Brain pericyte (primary cell): ENCODE data around the gene GLYATL1B.
"Not testable (repeated sequence)": the region's sequence is repeated elsewhere in the genome, so short reads cannot be mapped to it uniquely, and the experiment has no call there.

ENCODE experiments used
- DNase-seq: peaks from one replicate; pipeline ENCODE4 v3.0.0-alpha.2; 2012; ENCODE audit warnings: low read depth, low spot score

The GLYATL1B gene

DNA sequence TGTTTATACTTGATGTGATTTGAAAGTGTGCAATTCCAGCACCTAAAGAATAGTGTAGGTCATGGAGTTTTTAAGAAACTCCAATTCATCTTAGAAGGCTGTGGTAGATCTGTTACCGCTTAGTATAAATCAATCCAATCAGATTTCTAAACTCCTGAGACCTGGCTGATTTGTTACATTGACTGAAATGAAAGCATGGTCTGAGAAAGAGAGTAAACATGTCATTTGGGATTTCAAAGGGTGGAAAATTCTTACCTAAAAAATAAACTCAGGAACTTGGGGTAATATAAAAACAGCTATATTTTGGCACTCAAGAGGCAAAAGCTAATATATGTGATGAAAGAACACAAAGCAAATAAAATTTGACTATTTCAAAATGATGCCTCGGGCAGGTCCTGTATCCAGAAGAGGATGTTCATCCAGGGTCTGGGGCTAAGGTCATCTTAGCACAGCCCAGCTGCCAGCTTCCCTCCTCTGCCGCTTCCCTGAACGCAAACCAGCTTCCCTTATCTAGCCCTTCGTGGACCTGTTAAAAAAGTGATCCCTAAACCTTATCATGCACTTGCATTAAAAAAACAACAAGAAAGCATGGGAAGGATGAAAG, 10.0 kb downstream of the GLYATL1B start:
- not testable (repeated sequence) for DNase-seq

DNA sequence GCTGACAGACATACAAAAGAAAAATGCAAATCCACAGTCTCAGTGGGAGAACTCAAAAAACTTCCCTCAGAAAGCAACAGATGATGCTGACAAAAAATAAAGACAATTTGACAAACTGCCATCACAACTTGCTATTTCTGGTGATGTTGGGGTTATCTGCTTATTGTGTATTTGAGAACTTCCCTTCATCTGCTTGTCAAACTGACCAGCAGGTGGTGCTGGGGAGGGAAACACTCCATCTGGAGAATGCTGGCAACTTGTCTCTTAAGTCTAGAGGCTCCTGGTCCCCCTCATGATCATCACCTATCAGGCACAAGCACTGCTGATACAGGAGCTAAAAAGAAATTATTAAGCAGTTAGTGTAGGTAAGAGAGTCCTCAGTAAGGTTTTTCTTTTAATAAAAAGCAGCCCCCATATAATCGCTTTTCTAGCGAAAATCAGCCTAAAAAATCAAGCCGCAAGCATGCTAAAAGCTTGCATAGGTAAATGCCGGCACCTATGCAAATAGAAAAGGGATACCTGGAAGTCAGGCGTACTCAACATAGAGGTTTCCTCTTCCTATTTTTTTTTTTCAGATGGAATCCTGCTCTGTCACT, 11.1 kb downstream of the GLYATL1B start:
- DNase-seq = peak; percentile 11

DNA sequence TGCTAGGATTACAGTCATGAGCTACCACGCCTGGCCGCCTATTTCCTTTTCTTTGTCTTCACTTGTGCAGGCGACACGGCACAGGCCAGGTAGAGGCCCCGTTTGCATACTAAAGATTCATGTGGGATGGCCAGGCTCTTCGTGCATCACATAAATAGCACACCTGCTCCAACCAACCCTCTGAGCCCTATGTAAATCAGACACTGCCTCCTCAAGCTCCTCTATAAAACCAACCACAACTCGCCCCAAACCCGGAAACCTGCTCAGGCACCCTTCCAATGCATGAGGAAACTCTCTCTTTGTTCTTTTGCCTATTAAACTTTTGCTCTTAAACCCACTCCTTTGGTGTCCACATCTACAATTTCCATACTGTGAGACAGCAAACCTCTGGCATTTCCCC, 11.8 kb downstream of the GLYATL1B start:
- not testable (repeated sequence) for DNase-seq

DNA sequence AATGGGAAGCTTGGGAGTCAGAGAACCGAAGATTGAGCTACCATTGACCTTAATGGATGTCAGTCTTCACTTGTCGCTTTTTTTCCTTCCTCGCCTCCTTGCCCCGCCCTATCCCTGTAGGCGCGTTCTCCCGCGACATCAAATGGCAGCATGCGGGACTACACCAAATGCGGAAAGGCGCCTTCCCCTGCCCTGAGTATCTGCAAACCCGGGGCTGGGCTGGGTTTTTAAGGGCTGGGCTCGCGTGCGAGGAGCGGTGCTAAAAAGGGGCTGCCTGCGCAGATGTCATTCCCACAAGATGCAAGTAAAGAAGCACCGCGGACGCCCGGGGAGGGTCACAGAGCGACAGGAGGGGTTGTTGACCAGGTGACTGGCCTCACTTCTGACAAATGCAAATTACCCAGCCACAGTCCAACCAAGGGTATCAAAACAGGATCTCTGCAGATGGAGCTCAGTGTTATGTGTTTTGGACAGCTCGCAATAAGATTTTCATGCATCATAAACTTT, 16.2 kb downstream of the GLYATL1B start:
- DNase-seq = no peak

DNA sequence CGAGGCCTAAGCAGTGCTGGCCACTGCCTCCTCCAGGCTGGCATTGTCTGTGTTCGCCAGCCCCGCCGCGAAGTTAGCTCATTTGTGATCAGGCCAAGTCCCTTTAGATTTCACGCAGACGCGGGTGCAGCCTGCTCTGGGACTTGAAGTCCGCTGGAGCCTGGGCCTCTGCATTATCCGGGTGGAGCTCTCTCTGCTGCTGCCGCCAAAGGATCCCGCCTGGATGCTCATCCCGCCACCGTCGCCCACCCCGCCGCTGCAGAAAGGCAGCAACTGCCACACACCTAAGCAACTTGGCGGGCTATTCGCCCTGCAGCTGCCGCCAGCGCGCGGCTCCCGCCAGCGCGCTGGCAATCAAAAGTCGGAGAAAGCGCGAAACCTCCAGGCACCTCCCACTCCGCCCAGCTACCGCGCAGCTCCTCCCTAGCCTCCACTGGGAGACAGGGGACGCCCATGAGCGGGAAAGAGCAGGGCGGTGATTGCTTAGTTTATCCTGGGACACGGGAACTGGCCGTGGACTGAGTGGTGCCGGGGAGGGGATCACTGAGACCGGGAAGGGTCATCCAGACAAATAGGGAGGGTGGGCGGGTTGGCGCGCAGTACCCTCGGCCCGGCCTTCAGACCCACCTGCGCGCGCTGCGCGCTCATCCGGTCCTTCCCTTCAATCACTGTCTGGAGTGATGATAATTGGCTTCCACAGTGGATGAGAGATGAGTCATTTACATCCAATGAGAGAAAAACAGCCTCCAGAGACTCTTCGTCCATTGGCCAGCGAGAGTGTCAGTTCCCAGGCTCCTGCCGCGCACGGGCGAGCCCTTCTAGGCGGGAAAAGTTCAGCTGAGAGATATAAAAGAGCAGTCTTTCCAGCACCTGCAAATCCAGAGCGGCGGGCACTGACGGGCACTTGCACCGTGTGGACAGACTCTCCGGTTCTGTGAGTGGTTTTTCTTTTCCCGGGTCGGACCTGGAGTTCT, 20.5 kb downstream of the GLYATL1B start, which contains the start of gene FAM111B:
TSS of gene FAM111B (plus strand) at position 875 of the 974 bp plus-strand sequence. CDS start 2,389 bp downstream, outside the sequence.
- DNase-seq = peak; percentile 78

DNA sequence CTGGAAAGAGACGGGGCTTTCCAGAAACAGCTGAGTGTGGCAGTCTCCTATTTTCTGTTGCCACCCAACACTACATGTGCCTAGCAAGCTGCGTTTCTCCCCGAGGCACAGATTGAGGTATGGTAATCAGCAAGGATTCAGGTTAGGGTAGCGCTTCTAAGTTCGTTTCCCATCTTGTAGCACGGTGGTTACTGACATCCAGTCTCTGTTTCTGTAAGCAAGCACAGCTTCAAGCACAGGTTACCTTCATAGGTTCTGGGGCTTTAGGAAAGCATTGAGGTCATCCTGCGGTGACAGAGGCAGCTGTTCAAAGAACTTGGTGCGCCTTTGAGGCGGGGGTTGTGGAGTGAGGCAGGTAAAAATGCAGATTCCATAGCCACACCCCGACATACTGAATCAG, 21.6 kb downstream of the GLYATL1B start:
- not testable (repeated sequence) for DNase-seq

DNA sequence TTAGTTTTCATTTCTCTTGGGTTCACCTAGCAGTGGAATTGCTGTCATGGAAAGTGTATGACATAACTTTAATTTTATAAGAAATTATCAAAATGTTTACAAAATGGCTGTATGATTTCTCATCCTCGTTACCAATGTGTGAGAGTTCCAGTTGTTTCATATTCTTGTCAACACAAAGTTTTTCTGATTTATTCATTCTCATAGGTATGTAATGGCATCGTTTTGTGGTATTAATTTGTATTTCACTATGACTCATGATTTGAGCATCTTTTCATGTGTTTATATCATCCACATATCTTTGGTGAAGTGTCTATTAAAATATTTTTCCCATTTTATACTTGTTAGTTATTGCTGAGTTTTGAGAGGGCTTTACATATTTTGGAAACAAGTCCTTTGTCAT, 26.4 kb downstream of the GLYATL1B start:
- no peak for DNase-seq

DNA sequence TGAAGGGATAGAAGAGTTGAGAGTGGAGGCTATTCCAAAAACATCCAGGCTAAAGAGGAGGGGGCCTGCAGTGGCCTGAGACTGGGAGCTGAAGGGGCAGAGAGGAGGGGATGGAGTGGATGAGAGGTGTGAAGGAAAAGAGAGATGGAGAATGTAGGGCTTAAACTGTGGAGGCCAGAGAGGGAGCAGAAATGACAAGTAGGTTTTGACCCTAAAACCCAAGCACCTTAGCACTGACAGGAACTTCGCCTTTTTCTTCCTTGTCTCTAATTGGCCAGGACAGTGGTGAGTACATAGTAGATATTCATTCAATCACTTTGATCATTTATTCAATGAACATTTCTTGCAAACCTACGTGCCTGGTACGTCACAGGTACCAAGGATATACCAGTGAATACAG, 28.2 kb downstream of the GLYATL1B start:
- DNase-seq = no peak

DNA sequence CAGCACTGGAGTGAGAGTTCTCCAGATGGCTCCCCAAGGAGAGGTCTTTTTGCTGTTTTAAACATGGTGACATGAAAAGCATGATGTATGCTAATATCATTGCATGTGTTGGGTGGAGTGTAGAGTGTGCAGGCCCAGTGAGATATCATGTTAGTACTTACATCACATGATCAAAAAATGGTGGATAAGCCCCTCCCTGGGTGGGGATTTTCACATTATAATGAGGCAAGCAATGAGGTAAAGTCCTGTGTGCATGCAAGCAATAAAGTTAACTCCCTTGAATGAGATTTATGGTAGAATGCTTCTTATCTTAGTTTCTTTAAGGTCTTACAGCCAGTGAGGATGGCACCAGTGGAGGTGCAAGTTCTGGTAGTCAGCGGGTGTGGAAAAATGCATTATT, 29.4 kb downstream of the GLYATL1B start:
- no peak for DNase-seq

DNA sequence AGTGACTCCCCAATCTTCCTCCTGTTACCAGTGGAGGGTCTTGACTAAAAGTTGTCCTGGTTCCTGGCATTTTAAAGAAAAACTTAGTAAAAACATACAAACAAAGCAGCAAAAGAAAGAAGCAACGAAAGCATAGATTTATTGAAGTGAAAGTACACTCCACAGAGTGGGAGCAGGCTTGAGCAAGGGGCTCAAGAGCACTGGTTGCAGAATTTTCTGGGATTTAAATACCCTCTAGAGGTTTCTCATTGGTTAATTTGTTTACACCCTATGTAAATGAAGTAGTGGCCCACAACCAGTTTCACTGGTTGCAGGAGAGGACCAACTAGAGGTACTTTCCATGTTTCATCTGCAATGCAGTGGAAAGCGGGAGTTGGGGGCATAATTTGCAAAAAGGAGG, 31.7 kb downstream of the GLYATL1B start:
- no peak for DNase-seq

DNA sequence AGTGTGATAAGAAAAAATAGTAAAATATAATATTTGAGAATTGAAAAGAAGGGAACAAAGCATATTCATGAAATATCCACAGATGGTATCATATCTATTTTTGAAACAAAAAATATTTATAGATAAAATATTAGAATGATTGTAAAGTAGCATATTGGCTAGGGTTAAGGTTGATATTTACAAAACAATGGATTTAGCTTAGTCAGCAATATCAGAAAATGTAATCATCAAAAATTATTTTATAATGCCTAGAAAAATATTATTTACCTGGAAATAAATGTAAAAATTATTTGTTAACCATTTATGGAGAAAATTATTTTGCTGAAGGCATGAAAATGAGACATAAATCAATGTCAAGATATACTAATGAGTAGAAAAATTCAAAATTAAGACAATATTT, 33.7 kb downstream of the GLYATL1B start:
- no peak for DNase-seq

DNA sequence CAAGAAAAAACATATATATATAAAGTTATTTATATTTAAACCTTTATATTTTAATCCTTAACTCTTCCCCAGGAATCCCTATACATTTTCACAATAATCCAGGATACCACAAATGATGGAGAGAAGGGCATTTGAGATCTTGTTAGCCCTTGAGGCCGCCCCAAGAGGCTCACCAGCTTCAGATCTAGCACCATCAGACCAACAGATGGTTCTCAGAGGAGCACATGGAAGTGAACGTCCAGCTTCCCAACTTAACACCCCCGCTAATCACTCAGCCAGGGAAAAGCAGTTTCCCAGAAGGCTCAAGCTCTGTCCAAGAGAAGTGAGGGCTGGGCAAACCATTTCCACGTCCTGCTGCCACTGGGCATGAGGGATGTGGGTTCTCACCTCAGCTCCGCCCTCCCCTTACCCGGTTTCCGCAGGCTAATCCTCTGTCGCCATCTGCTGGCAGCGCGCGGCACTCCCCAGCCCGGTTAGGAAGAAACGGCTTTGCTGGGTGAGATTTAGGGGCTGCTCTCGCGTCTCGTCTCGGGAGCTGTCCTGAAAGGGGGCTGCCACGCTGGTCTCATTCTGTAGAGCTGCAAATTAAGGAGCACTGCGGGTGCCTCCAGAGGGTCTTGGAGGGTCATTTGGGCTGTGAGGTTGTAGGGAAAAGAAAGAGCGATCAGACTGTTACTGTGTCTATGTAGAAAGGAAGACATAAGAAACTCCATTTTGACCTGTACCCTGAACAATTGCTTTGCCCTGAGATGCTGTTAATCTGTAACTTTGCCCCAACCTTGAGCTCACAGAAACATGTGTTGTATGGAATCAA, 49.7 kb downstream of the GLYATL1B start:
- peak; percentile 47 for DNase-seq

DNA sequence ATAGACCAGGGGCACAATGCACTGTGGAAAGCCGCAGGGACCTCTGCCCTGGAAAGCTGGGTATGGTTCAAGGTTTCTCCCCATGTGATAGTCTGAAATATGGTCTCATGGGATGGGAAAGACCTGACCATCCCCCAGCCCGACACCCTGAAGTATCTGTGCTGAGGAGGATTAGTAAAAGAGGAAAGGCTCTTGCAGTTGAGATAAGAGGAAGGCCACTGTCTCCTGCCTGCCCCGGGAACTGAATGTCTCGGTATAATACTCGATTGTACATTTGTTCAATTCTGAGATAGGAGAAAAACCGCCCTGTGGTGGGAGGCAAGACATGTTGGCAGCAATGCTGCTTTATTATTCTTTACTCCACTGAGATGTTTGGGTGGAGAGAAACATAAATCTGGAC, 50.4 kb downstream of the GLYATL1B start:
- DNase-seq = not testable (repeated sequence)

DNA sequence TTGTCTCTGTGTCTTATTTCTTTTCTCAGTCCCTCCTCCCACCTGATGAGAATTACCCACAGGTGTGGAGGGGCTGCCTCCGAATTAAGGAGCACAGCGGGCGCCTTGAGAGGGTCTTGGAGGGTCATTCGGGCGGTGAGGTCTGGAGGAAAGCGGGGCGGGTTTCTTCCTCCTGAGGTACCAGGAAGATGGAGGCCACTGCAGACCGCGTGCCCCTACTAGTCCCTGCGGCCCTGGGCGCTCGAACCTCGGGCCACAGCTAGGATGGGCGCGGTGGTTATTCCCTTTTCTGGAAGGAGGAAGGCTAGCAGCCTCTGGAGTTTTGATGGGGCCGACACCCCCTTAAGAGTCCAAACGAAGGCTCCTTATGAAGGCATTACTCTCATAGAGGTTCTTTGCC, 51.1 kb downstream of the GLYATL1B start:
- no peak for DNase-seq

DNA sequence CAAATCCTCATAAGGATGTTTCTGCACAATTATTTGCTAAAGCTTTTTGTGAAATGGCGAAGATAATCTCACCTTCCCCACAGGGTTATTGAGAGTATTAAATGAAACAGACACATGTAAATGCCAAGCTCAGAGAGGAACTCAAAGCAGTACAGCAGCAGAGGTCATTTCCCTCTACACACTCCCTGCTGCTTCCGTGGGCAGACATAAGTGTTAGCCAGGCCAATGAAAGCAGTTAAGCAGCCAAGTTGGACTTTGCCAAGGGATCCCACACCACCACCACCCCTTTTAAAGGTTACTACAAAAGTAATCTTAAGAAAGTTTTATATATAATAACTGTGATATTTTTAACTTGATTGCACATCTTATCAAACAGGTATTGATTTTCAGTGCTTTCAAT, 52.5 kb downstream of the GLYATL1B start:
- no peak for DNase-seq

DNA sequence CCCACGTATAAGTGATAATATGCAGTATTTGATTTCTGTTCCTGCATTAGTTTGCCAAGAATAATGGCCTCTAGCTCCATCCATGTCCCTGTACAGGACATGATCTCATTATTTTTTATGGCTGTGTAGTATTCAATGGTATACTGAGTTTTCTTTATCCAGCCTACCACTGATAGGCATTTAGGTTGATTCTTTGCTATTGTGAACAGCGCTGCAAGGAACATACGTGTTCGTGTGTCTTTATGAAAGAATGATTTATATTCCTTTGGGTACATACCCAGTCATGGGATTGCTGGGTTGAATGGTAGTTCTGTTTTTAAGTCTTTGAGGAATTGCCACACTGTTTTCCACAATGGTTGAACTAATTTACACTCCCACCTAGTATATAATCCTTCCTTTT, 55.1 kb downstream of the GLYATL1B start:
- DNase-seq = no peak

DNA sequence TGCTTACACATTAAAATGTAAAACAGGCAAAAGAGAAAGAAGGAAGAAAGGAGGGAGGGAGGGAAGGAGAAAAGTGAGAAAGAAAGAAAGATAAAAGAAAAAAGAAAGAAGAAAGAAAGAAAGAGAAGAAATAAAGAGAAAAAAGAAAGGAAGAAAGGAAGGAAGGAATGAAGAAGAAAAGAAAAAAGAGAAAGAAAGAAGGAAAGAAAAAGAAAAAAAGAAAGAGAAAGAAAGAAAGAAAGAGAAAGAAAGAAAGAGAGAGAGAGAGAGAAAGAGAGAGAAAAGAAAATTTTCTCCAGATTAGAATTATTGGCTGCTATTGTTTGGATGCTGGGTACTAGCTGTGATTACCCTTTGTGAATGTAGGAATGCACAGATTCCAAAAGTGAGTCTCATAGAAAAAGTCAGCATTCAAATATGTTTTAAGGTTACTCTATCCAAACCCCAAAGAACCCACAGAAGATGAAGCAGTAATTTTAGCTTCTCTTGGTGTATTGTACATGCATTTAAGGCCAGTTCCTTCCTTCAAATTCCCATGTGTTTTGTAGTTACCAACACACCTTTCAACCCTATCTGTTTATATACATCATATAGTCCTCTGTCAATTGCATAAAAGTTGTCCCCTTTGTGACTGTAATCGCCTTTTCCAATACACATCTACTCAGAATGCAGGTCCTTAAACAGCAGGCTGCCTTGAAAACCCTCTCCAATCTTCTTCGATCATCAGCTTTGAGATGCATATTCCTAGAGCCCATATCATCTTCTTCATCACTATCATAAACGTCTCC, 55.8 kb downstream of the GLYATL1B start:
- DNase-seq = no peak

DNA sequence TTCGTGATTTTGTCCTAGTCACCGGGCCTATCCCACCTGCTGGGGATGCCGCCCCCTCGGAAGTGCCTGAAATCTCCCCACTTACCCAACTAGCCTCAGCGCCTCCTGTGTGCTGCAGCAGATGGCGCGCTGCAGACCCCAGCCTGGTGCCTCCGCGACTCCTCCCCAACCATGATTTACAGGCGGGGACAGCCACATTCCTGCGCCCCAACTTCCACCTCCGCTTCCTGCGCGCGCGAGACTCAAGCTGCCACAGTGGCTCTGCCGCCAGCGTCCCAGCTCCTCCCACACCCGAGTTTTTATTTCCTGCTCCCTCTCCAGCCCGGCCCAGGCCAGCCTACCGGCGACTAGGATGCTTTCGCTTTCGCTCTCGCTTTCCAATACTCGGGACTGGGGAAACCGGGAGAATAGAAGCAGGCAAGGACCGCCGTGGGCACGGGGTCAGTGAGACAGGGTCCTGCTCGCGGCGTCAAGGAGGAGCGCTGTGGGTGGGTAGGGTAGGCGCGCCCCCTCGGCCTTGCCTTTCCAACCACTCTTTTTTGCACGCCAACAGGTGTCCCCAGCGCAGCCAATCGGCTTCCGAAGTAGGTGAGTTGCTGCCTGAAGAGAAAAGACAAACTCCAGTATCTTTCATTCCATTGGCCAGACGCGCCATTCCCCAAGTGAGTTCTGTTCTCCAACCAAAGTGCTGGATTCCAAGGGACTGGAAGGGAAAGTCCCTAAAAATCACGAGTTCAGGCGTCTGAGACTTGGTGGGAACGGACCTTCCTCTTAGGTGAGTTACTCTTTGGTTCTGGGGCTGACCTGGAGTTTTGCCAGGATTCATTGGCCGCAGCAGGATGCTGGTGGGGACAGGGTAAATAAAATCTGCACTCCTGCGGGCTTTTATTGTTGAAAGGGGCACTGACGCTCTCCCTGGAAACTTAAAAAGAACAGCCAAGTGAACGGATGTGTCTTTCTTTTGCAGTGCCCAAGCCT, 56.7 kb downstream of the GLYATL1B start, which contains the start of gene FAM111A:
TSS of gene FAM111A (plus strand) at position 327 of the 978 bp plus-strand sequence. CDS start 6,017 bp downstream, outside the sequence.
- DNase-seq = peak; percentile 54

DNA sequence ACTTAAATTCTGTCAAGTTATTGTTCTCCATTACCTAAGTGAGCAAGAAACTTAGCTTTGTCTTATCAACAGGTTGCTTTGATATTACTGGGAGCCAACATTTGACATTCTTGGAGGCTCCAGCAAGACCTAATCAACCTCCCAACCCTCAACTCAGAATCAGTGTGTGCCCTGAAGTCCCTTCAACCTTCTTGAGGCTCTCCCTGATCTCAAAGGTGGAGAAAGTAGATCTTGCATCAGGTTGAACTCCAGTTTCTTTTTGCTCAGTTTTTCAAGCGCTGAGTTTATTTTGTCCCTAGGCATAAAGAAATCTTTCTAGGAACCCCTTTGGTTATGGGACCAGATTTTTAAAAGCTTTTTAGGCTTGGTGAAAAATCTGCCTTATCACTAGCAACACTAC, 58.0 kb downstream of the GLYATL1B start:
- DNase-seq = no peak
